ENCODE results near the gene HOXA9.

Gene HOXA9

GRCh38 chr7:27187475-27188385 is 22.4 kb upstream of the HOXA9 start:
- no peak for DNase-seq

- no peak for DNase-seq
Observed at GRCh38 chr7:27186668-27187474, 21.5 kb upstream of the HOXA9 start.

- DNase-seq, result no peak
Observed at GRCh38 chr7:27185854-27186667, 20.7 kb upstream of the HOXA9 start.

GRCh38 chr7:27185013-27185853 is 19.9 kb upstream of the HOXA9 start, which contains the start of gene HOXA11:
Gene HOXA11, minus strand, starts transcription at chr7:27185232. Its CDS starts 88 bp downstream, at chr7:27185144.
- DNase-seq, result peak; percentile 46

- no peak for DNase-seq
Observed at GRCh38 chr7:27184337-27185012, 19.1 kb upstream of the HOXA9 start.

- no peak for DNase-seq
Observed at GRCh38 chr7:27183682-27184336, 18.5 kb upstream of the HOXA9 start.

GRCh38 chr7:27182861-27183681 is 17.7 kb upstream of the HOXA9 start:
- no peak for DNase-seq

- DNase-seq, result no peak
Observed at GRCh38 chr7:27182285-27182841, 17.0 kb upstream of the HOXA9 start.

GRCh38 chr7:27181795-27182275 is 16.5 kb upstream of the HOXA9 start:
- no peak for DNase-seq

- DNase-seq, result no peak
Observed at GRCh38 chr7:27180431-27181420, 15.4 kb upstream of the HOXA9 start.

- peak; percentile 60 for DNase-seq
Observed at GRCh38 chr7:27179503-27180430, 14.4 kb upstream of the HOXA9 start.

- no peak for DNase-seq
Observed at GRCh38 chr7:27179030-27179429, 13.7 kb upstream of the HOXA9 start.

- no peak for DNase-seq
Observed at GRCh38 chr7:27178366-27178765, 13.0 kb upstream of the HOXA9 start.

- no peak for DNase-seq
Observed at GRCh38 chr7:27177795-27178320, 12.5 kb upstream of the HOXA9 start.

GRCh38 chr7:27176962-27177794 is 11.8 kb upstream of the HOXA9 start:
- no peak for DNase-seq

GRCh38 chr7:27176524-27176845 is 11.1 kb upstream of the HOXA9 start:
- DNase-seq, result no peak
